IMR-90 (cell line): ENCODE measurements around the gene RNF213. TPM values are rescaled to one million over a fixed set of nuclear protein-coding genes. Genes with fewer than 3 reads are reported as not detected.
A peak's percentile ranks its signal among the peaks of the same experiment; 100 is the strongest.

Experiments
- ATAC-seq: fragments of 200-7000 bp; cut with Tn5 transposase; 2 replicates; pipeline ENCODE4 v1.9.1; 2020; ENCODE audit warnings: low read depth, mild to moderate bottlenecking, moderate library complexity
- BruUV-seq: library from RNA; stranded (reverse); fragments of 400-500 nt; replicated peaks from 2 replicates; lab custom pipeline; 2021; lab: Mats Ljungman, UMichigan
- CTCF ChIA-PET: fragments of 300-600 bp; formaldehyde crosslinking; extraction: SDS; loops from one replicate; lab custom pipeline; 2021; ENCODE audit warnings: antibody characterized with exemption; lab: Yijun Ruan, JAX
- POLR2A ChIA-PET: fragments of 300-600 bp; sonication (Branson Sonifier 250); formaldehyde crosslinking; loops from one replicate; lab custom pipeline; 2022; ENCODE audit warnings: antibody characterized with exemption; ENCODE audit not compliant: unreplicated experiment; lab: Charles Lee
- DNase-seq: peaks from one replicate; pipeline ENCODE4 v3.0.0; 2013
- H2AFZ ChIP-seq: replicated peaks from 2 replicates; pipeline ENCODE3; 2013; ENCODE audit warnings: low read length, mild to moderate bottlenecking; ENCODE audit not compliant: poor library complexity
- H2AK5ac ChIP-seq: 2 replicates; pipeline ENCODE4 v1.6.1; 2013; ENCODE audit warnings: low read depth, low read length, inconsistent platforms
- H2AK9ac ChIP-seq: replicated peaks from 2 replicates; pipeline ENCODE3; 2013; ENCODE audit warnings: mild to moderate bottlenecking, low read depth, low read length, moderate library complexity; ENCODE audit not compliant: poor library complexity
- H2BK120ac ChIP-seq: 2 replicates; pipeline ENCODE4 v1.6.1; 2013; ENCODE audit warnings: low read depth, low read length, inconsistent platforms
- H2BK15ac ChIP-seq: 3 replicates; pipeline ENCODE4 v1.6.1; 2013; ENCODE audit warnings: low read depth, low read length, inconsistent platforms
- H2BK20ac ChIP-seq: 2 replicates; pipeline ENCODE4 v1.6.1; 2013; ENCODE audit warnings: low read depth, mild to moderate bottlenecking, inconsistent platforms, low read length, moderate library complexity
- H2BK5ac ChIP-seq: 2 replicates; pipeline ENCODE4 v1.6.1; 2013; ENCODE audit warnings: mild to moderate bottlenecking, low read depth, low read length, inconsistent platforms; ENCODE audit not compliant: poor library complexity, severe bottlenecking
- H3K14ac ChIP-seq: replicated peaks from 2 replicates; pipeline ENCODE4 v1.6.1; 2013; ENCODE audit warnings: low read depth, low read length, inconsistent platforms
- H3K18ac ChIP-seq: 2 replicates; pipeline ENCODE4 v1.6.1; 2013; ENCODE audit warnings: low read depth, low read length, control low read depth
- H3K23ac ChIP-seq: 2 replicates; pipeline ENCODE4 v1.6.1; 2013; ENCODE audit warnings: low read depth, low read length, inconsistent platforms
- H3K27ac ChIP-seq: 2 replicates; pipeline ENCODE4 v1.5.1; 2013; ENCODE audit warnings: mild to moderate bottlenecking, control low read depth, low read length; ENCODE audit not compliant: insufficient read depth
- H3K27me3 ChIP-seq: 2 replicates; pipeline ENCODE4 v1.6.1; 2013; ENCODE audit warnings: low read length; ENCODE audit not compliant: control insufficient read depth, insufficient read depth
- H3K36me3 ChIP-seq: 2 replicates; pipeline ENCODE4 v1.6.1; 2013; ENCODE audit warnings: low read length, mixed read lengths; ENCODE audit not compliant: control insufficient read depth, insufficient read depth
- H3K4ac ChIP-seq: 2 replicates; pipeline ENCODE4 v1.6.1; 2013; ENCODE audit warnings: low read depth, low read length, inconsistent platforms
- H3K4me1 ChIP-seq: 2 replicates; pipeline ENCODE4 v1.6.1; 2013; ENCODE audit warnings: low read length, mixed read lengths; ENCODE audit not compliant: control insufficient read depth, insufficient read depth
- H3K4me2 ChIP-seq: 2 replicates; pipeline ENCODE4 v1.6.1; 2013; ENCODE audit warnings: low read depth, mild to moderate bottlenecking, control low read depth, low read length, moderate library complexity
- H3K4me3 ChIP-seq: 2 replicates; pipeline ENCODE4 v1.5.1; 2013; ENCODE audit warnings: low read depth, mild to moderate bottlenecking, control low read depth, low read length, moderate library complexity; ENCODE audit not compliant: insufficient read depth
- H3K56ac ChIP-seq: 2 replicates; pipeline ENCODE4 v1.6.1; 2013; ENCODE audit warnings: low read length, inconsistent platforms; ENCODE audit not compliant: insufficient read depth; ENCODE audit errors: extremely low read depth
- H3K79me1 ChIP-seq, 2 experiments: 2 replicates each; pipeline ENCODE4 v1.6.1; 2013; ENCODE audit warnings: low read length in 2 of 2, inconsistent platforms in 1 of 2, low read depth in 1 of 2
- H3K9ac ChIP-seq: 2 replicates; pipeline ENCODE4 v1.6.1; 2013; ENCODE audit warnings: low read depth, low read length, control low read depth
- H3K9me1 ChIP-seq: 2 replicates; pipeline ENCODE4 v1.6.1; 2013; ENCODE audit warnings: low read length, inconsistent platforms; ENCODE audit not compliant: insufficient read depth
- H3K9me3 ChIP-seq: 2 replicates; pipeline ENCODE4 v1.6.1; 2013; ENCODE audit warnings: low read length; ENCODE audit not compliant: control insufficient read depth, insufficient read depth
- H4K20me1 ChIP-seq: 2 replicates; pipeline ENCODE4 v1.6.1; 2013; ENCODE audit warnings: low read length, inconsistent platforms; ENCODE audit not compliant: insufficient read depth
- H4K5ac ChIP-seq: 2 replicates; pipeline ENCODE4 v1.6.1; 2013; ENCODE audit warnings: mild to moderate bottlenecking, low read depth, low read length, control low read depth
- H4K8ac ChIP-seq, 2 experiments: 2 replicates each; pipeline ENCODE4 v1.6.1; 2013; ENCODE audit warnings: low read depth in 2 of 2, low read length in 2 of 2, control low read depth in 1 of 2, inconsistent platforms in 1 of 2
- H4K91ac ChIP-seq: 2 replicates; pipeline ENCODE4 v1.6.1; 2013; ENCODE audit warnings: low read depth, low read length, inconsistent platforms; ENCODE audit not compliant: insufficient read depth
- BHLHE40 ChIP-seq: fragments of 150-350 bp; IDR thresholded peaks from 2 replicates; pipeline ENCODE4 v1.6.1; 2016; ENCODE audit warnings: mild to moderate bottlenecking, low read depth, low read length
- CEBPB ChIP-seq: IDR thresholded peaks from 2 replicates; pipeline ENCODE4 v1.6.1; 2012; ENCODE audit warnings: low read depth, low read length, improper control_type of control experiment
- MAZ ChIP-seq: IDR thresholded peaks from 2 replicates; pipeline ENCODE4 v1.6.1; 2012; ENCODE audit warnings: low read depth, mild to moderate bottlenecking, low read length, improper control_type of control experiment, moderate library complexity, borderline replicate concordance
- MXI1 ChIP-seq: IDR thresholded peaks from 2 replicates; pipeline ENCODE4 v1.6.1; 2012; ENCODE audit warnings: low read depth, mild to moderate bottlenecking, low read length, moderate library complexity, borderline replicate concordance
- NFE2L2 ChIP-seq: fragments of 150-350 bp; IDR thresholded peaks from 2 replicates; pipeline ENCODE4 v1.6.1; 2016; ENCODE audit warnings: low read depth, mild to moderate bottlenecking, low read length
- RAD21 ChIP-seq: IDR thresholded peaks from 2 replicates; pipeline ENCODE4 v1.6.1; 2012; ENCODE audit warnings: low read length, improper control_type of control experiment
- RFX5 ChIP-seq: IDR thresholded peaks from 2 replicates; pipeline ENCODE4 v1.8.0; 2012; ENCODE audit warnings: low read depth, mild to moderate bottlenecking, low read length, moderate library complexity
- USF2 ChIP-seq: fragments of 150-350 bp; IDR thresholded peaks from 2 replicates; pipeline ENCODE4 v1.6.1; 2017; ENCODE audit warnings: mild to moderate bottlenecking, antibody characterized with exemption, low read length, low read depth
- WGBS, 2 experiments: methylation state at CpG; one replicate each; pipeline versions ENCODE4 v1.1.5 to v1.1.7; 2013; ENCODE audit warnings: missing lambda C conversion rate in 2 of 2; ENCODE audit not compliant: insufficient read length in 1 of 2; ENCODE audit errors: extremely low coverage in 2 of 2; 5-methylcytosine and 5-hydroxymethylcytosine counted together
- dilution Hi-C: fragments of 300-500 bp; cut with HindIII; formaldehyde crosslinking; loops from one replicate; pipeline ENCODE4 v1.14.3; 2018; ENCODE audit warnings: low sequenced_read_pairs; ENCODE audit not compliant: unreplicated experiment
- in situ Hi-C: fragments of 300-500 bp; cut with MboI; formaldehyde crosslinking; loops from 3 replicates; pipeline ENCODE4 v1.14.3; 2019; ENCODE audit warnings: low sequenced_read_pairs, inconsistent platforms, mixed read lengths
- intact Hi-C: fragments of 100-400 bp; cut with micrococcal nuclease; formaldehyde crosslinking; loops from 2 replicates; pipeline ENCODE4 v1.10.0; 2022
- polyA plus RNA-seq, 3 experiments: library from polyadenylated mRNA; depleted of rRNA; stranded (reverse); fragments of >200 nt; gene quantifications; 2 replicates each; pipeline ENCODE4 v1.2.3, GENCODE V29; 2012; ENCODE audit warnings: low replicate concordance in 1 of 3
- total RNA-seq: library from RNA; depleted of rRNA; stranded (reverse); fragments of >200 nt; gene quantifications from 2 replicates; pipeline ENCODE4 v1.2.3, GENCODE V29; 2012

The RNF213 gene
- total and polyA plus RNA-seq, 2 of the 4 experiments (the other 2 are of a cell fraction), result 23.4 to 36.0 TPM

GRCh38 chr17:80295146-80295545 lies 34.5 kb downstream of the RNF213 start:
- Histone ChIP-seq H2AK9ac (no peak overlapping the region), H2BK15ac (no peak overlapping the region), H3K18ac (no peak overlapping the region), H2BK20ac (no peak overlapping the region), H4K20me1 (no peaks in the 10 kb centered on the region; the same call in 1 of the 2 replicates), H4K5ac (no peak overlapping the region), H3K56ac (no peak overlapping the region), H3K4me2 (no peak overlapping the region), H3K4me3 (no peak overlapping the region), H4K91ac (no peak overlapping the region), H3K9ac (no peak overlapping the region), H2BK120ac (no peak overlapping the region), H3K14ac (no peak overlapping the region), H3K4me1 (no peaks in the 10 kb centered on the region), H3K9me3 (no peaks in the 10 kb centered on the region; the same call in 1 of the 2 replicates), H3K27ac (no peak overlapping the region), H3K79me1 (peaks cover 8 to 11% of the 10 kb centered on the region in 2 experiments; a peak in 2 of 4 replicates), H3K36me3 (peaks cover 75% of the 10 kb centered on the region), H4K8ac (no peak overlapping the region), H3K23ac (no peak overlapping the region), H2AK5ac (no peak overlapping the region), H2AFZ (no peak overlapping the region), H3K4ac (no peak overlapping the region), H3K27me3 (no peaks in the 10 kb centered on the region), H3K9me1 (peaks cover 3% of the 10 kb centered on the region), H2BK5ac (no peak overlapping the region)
- WGBS, 2 experiments, result no CpG with 5 or more reads among the region's 5 CpGs
- TSS peak; percentile 87 for BruUV-seq
- intact Hi-C loops (no loop called here), dilution Hi-C loops (no loop called here), in situ Hi-C loops (no loop called here)
- DNase-seq (no peak), ATAC-seq (no peak)
- ChIA-PET POLR2A (no interaction called here), CTCF (no interaction called here)
- no peak for TF ChIP-seq MXI1
- no peak for TF ChIP-seq CEBPB
- TF ChIP-seq BHLHE40, result no peak
- TF ChIP-seq RFX5, result no peak
- no peak for TF ChIP-seq USF2
- TF ChIP-seq MAZ, result no peak
- TF ChIP-seq RAD21, result no peak
- TF ChIP-seq NFE2L2, result no peak
